NCI-H774 (cell line): Measurements from ENCODE around the gene LRFN3.
"Not testable (repeated sequence)": the region's sequence is repeated elsewhere in the genome, so short reads cannot be mapped to it uniquely, and the experiment has no call there.

Experiments used
- DNase-seq: peaks from one replicate; lab custom pipeline; 2025; lab: John Stamatoyannopoulos, UW

LRFN3 gene

DNA sequence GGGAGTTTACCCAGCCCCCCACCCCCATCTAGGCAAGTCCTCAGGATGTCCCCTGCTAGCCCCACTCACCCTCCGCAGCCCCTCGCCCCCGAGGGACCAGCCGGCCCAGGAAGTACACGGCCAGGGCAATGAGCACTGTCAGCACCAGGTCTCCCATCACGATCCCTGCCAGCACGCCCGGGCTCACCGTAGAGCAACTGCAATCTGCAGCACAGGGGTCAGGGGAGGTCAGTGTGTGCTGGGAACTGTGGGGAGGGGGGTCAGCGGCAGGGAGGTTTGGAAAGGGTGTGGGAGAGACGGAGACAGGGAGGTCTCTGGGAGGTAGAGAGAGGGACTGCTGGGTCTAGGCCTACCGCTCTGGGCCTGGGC is 28.8 kb upstream of the LRFN3 start:
- DNase-seq = no peak

DNA sequence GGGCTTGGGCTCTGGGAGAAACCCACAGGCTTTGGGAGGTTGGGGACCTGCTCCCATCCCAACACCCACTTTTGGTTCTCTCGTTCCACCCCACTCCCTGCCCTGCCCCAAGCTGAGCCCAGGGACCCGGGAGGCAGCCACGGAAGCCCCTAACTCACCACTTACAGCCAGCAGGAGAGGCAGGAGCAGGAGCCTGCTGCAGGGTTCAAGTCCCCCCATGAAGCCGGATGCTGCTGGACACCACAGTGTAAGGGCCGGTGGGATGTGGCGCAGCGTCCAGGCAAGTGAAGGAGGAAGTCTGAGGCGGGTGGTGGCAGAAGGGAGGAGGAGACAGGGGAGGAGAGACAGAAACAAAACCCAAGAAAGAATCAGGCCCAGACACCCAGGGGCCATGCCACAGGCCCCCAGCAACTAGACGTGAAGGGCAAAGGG is 28.1 kb upstream of the LRFN3 start, which contains the start of gene TYROBP:
Gene TYROBP, minus strand, starts transcription at position 286 of the 432 bp plus-strand sequence. Its CDS starts 67 bp downstream, at position 219.
- DNase-seq = no peak

DNA sequence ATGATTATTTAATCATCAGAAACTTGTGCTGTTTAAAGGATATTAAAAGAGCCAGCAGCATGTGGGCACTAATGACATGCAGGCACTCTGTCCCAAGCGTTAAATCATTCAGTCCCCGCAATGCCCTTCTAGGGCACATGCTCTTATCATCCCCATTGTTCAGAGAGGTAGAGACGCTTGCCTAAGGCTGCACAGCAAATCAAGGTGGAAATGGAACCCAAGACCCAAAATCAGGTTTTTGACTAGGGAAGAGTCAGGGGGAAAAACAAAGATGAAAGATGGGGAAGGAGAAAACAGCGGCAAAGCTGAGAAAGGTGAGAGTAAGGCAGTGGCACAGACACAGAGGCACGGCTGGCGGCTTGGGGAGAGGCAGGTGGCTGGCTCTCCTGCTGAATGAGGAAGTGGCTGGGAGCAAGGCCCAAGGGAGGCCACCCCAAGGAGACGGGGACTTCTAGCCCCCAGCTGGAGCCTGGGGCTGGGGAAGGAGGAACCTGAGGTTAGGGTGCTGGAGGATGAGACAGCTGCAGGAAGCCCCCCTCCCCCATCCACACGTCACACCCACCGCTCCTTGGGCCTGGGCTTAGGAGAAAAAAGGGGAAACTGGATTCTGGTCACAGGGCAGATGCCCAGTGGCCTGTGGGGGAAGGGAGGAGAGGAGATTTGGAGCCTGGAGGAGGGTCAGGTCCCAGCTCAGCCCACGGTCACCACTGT is 27.0 kb upstream of the LRFN3 start:
- no peak for DNase-seq

DNA sequence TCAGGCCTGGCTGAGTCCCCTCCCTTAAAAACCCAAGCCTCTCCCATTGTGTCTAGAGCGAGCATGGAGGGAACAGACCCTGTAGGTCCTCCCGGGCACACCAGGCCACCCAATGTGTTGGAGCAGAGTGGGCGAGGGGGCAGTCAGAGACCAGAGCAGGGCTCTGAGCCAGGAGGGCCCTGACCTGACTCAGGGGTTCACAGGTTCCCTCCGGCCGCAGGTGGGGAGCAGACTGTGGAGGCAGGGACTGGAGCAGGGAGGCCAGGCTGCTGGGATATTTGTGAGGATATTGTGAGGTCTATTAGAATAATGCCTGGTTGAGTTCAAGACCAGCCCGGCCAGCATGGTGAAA is 26.5 kb upstream of the LRFN3 start:
- no peak for DNase-seq

DNA sequence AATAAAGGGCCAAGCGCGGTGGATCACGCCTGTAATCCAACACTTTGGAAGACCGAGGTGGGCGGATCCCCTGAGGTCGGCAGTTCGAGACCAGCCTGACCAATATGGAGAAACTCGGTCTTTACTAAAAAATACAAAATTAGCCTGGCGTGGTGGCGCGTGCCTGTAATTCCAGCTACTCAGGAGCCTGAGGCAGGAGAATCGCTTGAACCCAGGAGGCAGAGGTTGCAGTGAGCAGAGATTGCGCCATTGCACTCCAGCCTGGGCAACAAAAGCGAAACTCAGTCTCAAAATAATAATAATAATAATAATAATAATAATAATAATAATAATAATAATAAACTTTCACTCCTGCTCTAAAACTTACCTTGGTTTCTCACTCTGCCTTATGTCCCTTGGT is 25.8 kb upstream of the LRFN3 start:
- DNase-seq = not testable (repeated sequence)

DNA sequence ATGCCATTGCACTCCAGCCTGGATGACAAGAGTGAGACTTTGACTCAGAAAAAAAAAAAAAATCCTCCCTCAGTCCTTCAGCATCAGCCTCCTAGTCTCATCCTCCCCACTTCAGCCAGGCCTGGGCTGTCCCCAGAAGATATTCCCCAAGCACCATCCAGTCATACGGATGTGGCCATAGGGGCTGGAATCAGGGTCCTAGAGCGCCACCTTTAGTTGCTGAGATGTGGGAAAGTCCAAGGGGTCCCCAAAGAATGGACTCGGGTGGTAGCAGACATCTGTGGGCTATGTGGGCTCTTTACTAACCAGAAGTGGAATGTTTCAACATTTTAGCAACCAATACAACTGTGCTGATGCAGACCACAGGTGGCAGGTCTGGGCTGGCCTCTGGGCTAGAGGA is 25.0 kb upstream of the LRFN3 start:
- no peak for DNase-seq

DNA sequence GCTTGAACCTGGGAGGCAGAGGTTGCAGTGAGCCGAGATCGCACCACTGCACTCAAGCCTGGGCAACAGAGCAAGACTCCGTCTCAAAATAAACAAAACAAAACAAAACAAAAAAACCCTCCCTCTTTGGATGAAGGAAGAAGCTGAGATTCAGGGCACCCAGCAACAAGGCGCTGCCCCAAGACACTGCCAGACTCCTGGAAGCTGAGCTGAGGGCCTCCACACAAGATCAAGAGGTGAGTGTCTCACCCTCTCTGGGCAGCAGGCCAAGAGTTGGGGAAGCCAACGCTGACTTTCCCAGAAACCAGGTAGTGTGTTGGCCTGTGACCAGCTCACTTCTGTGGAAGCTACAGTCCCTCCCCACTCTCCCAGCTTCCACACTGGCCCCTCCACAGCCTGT is 24.4 kb upstream of the LRFN3 start:
- no peak for DNase-seq

DNA sequence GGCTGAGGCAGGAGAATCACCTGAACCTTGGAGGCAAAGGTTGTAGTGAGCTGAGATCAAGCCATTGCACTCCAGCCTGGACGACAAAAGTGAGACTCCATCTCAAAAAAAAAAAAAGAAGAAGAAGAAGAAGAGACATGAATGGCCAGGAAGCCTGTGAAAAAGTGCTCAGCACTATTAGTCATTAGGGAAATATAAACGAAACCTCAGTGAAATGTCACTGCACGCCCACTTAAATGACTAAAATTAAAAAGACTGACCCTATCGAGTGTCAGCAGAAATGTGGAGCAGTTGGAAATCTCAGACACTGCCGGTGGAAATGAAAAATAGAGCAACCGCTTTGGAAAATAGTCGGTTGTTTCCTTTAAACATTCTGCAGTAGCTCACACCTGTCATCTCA is 22.6 kb upstream of the LRFN3 start:
- no peak for DNase-seq

DNA sequence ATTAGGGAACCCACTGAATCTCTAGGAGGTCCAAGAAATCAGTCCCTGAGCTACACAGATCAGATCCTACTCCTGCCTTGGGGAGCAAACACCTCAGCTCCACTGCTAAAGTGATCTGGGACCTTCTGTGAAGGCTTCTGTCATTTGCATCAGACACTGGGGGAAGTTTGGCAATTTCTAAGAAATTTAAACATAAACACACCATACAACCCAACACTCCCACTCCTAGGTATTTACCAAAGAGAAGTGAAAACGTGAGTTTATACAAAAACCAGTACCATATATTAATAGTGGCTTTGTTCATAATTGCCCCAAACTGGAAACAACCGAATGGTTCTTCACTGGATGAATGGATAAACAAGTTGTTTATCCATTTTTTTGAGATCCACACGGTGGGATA is 20.7 kb upstream of the LRFN3 start:
- no peak for DNase-seq

DNA sequence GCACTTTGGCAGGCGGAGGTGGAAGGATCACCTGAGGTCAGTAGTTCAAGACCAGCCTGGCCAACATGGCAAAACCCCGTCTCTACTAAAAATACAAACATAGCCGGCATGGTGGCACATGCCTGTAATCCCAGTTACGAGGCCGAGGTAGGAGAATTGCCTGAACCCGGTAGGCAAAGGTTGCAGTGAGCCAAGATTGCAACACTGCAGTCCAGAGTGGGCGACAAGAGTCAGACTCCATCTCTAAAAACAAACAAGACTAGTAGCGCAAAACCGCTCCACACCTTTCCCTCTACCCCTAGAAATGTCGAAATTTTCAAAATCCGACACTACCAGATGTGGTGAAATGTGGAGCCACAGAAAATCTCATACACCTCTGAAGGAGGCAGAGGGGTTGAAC is 16.9 kb upstream of the LRFN3 start:
- DNase-seq = no peak

DNA sequence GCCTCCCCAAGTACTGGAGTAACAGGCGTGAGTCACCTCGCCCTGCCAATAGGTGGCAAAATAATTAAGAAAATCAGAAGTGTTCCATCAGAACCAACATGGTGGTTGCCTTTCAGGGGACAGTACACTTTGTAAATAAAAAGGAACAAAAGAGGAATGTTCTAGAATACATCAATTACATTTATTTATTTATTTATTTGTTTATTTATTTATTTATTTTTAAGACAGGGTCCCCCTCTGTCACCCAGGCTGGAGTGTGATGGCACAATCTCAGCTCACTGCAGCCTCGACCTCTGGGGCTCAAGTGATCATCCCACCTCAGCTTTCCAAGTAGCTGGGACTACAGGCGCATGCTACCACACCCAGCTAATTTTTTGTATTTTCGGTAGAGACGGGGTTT is 15.2 kb upstream of the LRFN3 start:
- DNase-seq = no peak

DNA sequence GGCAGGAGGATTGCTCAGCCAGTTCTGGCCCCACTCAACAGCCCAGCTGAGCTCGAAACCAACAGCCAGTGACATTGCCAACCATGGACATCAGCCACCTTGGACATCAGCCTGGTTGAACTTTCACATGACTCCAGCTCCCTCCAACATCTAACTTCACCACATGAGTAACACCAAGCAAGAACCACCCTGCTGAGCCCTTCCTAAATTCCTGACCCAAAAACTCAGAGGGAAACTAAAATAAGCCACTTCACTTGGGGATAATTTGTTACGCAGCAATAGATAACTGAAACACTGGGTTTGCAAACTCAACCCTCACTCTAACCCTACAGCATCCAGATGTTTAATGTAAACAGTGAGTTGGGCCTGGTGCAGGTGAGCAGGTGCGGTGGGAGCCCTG is 10.7 kb upstream of the LRFN3 start:
- no peak for DNase-seq

DNA sequence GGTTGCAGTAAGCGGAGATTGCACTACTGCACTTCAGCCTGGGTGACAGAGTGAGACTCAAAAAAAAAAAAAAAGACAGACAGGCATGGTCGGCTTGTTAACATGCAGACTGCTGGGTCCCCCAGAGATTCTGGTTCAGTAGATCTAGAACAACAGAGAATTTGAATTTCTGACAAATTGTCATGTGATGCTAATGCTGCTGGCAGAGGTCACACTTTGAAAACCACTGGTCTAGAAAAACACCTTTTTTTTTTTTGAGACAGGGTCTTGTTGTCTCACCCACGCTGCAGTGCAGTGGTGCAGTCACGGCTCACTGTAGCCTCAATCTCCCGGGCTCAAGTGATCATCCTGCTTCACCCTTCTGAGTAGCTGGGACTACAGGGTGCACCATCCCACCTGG is 7.7 kb upstream of the LRFN3 start:
- no peak for DNase-seq

DNA sequence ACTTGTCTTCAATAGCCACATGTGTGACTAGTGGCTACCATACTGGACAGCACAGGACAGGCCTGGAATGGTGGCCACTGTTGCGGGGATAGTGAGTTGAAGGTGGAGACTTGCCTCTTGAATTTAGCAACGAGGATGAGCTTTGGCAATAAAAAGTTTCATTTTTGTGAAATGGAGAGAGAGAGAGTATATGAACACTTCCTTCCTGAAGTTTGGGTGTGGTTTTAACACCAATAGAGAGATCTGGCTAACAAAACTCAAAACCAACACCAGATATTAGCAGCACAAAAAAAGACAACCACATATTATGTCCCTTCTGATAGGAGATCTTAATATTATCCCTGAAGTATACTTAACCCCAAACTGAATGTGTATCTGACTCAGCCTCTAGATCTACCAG is 6.3 kb upstream of the LRFN3 start:
- no peak for DNase-seq

DNA sequence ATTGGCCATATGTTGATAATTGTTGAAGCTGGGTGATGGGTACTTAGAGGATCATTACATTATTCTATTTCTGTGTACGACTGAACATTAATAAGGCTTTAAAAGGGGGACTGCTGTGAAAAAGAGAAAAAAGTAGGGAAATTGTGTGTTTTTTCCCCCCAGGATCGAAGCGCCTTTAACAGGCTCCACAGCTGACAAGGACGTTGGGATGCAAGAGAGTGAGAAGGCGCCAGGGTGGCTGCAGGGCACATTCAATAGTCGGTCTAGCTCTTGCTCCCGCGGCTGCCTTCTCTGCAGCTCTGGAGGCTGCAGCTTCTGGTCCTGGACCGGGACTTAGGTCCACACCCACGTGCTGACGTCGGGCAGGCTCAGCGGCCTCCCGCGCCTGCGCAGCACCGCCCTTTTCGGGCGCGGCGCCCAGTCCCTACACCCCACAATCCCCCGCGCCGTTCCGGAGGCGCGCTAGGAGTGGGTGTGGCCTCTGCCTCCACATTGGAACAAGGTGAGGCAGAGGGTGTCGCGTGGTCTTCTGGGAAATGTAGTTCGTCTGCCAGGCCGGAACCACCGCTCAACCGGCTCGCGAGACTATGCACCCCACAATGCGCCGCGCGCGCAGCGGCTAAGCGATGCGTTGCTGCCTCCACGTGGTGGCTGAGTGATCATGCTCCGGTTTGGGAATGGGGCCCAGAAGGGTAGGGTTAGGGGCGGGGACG is 4.9 kb upstream of the LRFN3 start:
- DNase-seq = peak; percentile 99

DNA sequence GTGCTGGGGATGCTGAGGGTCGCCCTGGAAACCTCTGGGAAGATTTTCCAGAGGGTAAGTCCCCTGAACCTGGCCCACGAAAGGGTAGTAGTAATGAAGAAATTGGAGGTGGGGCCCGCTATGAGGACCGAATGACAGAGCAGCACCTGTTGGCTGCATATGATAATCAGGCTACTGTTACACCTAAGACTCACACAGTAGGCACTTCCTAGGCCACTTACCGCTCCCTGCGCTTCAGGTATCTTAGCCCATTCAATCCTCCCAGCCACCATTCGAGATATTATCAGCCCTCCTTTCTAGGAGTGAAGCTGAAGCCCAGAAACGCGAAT is 4.3 kb upstream of the LRFN3 start:
- DNase-seq = no peak

DNA sequence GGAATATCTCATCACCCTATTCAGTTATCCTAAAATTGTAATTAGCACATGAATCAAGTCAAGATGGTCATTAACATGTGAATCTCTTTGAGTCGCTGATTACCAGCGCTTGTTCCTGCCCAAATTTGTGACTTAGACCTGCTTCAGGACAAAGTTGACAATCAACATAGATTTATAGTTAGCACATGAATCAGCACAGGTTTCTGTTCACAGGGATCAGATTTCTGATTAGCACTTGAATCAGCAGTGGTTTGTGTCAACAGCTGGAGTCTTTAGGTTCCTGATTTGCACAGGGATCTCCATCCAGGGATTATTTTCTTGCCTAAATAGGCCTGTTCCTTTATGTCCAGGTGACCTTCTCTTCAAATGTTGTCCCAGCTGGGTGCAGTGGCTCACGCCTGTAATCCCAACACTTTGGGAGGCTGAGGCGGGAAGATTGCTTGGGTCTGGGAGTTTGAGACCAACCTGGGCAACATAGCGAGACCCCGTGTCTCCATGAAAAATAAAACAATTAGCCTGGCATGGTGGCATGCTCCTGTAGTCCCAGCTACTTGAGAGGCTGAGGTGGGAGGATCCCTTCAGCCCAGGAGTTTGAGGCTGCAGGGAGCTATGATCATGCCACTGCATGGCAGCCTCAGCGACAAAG is 3.8 kb upstream of the LRFN3 start:
- no peak for DNase-seq

DNA sequence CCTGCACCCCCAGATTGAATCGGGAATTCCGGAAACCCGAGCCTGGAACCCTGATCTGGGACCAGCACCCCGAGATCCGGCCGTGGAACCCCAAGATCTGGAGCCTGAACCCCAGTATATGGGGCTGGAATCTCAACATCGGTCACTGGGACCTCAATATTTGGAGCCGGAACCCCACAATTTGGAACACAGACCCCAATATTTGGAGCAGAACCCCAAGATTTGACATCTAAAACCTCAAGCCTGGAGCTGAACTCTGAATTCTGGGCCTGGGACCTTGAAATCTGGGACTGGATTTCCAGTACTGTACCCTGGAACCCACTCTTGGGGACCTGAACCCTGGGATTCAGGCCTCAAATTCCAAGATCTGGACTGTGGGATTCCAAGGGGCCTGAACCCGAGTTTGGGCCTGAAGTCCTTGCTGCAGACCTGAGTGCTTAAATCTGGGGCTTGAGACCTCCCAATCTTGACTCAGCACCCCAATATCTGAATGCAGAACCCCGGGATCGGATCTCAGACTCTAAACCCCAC is 629 bp downstream of the LRFN3 start:
- no peak for DNase-seq

DNA sequence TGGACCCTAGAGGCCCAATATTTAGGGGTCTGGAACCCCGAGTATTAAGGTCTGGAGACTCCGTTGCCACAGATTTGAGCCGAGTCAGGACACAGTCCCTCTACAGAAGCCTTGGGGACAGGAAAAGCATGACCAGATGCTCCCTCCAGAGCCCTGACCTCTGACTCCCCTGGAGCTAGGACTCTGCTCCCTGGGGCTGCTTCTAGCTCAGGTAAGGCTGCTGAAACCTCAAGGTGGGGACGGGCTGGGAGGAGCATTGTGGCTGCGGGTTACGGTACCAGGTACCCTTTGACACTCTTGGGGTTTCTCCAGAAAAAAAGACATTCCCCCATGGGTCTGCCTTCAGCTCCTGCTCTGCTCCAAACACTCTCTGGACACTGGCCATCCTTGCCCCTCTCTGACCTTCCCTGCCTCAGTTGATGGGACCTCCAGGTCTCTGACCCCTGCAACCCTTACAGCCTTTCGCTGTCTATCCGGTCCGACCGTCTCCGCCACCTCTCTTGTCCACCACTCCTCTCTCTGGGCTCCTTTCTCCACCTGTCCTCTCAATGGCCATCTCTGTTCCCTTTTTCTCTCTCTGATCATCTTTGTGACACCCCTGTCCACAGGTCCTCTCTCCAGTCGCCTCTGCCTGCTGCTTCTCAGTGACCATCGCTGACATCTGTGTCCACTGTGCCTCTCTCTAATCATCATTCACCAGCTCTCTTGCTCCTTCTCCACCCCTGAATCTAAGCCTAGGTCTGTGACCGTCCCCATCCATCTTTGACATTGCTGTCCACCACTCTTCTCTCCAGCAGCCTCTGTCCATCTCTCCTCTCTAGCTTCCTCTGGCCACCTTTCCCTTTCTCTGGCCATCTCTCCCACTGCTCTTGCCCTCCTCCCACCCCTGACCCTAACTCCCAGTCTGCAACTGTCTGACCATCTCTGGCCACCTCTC is 1.4 kb downstream of the LRFN3 start:
- no peak for DNase-seq

DNA sequence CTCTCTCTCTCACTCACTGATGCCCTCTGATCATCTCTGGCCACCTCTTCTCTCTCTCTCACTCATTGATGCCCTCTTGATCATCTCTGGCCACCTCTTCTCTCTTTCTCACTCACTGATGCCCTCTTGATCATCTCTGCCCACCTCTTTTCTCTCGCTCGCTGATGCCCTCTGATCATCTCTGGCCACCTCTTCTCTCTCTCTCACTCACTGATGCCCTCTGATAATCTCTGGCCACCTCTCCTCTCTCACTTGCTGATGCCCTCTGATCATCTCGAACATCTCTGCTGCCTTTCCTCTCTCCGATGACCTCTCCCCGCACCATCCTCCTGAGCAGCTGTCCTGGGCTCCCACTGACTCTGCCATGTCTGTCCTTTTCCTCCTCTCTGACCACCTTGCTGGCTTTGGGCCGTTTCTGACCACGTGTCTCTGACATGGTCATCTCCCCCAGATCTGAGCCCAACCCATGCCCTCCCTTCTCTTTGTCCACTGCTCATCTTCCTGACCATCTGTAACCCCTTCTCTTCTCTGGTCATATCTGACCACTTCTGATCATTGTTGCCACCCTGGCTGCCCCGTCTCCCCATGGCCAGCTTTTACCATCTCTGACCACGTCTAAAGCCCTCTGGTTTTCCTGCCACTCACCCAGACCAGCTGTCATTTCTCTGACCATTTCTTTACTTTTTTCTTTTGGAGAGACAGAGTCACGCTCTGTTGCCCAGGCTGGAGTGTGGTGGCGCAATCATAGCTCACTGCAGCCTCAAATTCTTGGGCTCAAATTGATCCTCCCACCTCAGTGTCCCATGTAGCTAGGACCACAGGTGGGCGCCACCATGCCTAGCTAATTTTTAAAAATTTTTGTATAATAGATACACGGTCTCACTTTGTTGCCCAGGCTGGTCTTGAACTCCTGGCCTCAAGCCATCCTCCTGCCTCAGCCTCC is 2.4 kb downstream of the LRFN3 start:
- no peak for DNase-seq
